ENCODE data around the gene CENPF.

GRCh38 chr1:214694769-214695168 is 91.8 kb downstream of the CENPF start:
- no peak for TF ChIP-seq EP300 (IDR thresholded peaks at IDR 0.05)
- TF ChIP-seq, protein P1, sequence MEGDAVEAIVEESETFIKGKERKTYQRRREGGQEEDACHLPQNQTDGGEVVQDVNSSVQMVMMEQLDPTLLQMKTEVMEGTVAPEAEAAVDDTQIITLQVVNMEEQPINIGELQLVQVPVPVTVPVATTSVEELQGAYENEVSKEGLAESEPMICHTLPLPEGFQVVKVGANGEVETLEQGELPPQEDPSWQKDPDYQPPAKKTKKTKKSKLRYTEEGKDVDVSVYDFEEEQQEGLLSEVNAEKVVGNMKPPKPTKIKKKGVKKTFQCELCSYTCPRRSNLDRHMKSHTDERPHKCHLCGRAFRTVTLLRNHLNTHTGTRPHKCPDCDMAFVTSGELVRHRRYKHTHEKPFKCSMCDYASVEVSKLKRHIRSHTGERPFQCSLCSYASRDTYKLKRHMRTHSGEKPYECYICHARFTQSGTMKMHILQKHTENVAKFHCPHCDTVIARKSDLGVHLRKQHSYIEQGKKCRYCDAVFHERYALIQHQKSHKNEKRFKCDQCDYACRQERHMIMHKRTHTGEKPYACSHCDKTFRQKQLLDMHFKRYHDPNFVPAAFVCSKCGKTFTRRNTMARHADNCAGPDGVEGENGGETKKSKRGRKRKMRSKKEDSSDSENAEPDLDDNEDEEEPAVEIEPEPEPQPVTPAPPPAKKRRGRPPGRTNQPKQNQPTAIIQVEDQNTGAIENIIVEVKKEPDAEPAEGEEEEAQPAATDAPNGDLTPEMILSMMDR (IDR thresholded peaks at IDR 0.05), result no peak

Data from esophagus muscularis mucosa (tissue), 3 donors.